PC-3 (cell line): Measurements from ENCODE around the gene NAP1L4.

Source experiments
- EZH2 ChIP-seq: fragments of 300-600 bp; sonication (generic); IDR thresholded peaks from one replicate; pipeline ENCODE4 v1.6.1; 2017; ENCODE audit warnings: antibody characterized with exemption, mild to moderate bottlenecking, low read length; ENCODE audit not compliant: unreplicated experiment
- EZH2phosphoT487 ChIP-seq: fragments of 300-600 bp; sonication (generic); IDR thresholded peaks from 2 replicates; pipeline ENCODE4 v1.6.1; 2018; ENCODE audit warnings: mild to moderate bottlenecking, antibody characterized with exemption, low read length, borderline replicate concordance
- TF ChIP-seq, protein P1 (sequence below): fragments of 300-600 bp; sonication (generic); conservative IDR thresholded peaks from 2 replicates; pipeline ENCODE4 v1.5.1; 2017; ENCODE audit warnings: antibody characterized with exemption, low read depth, mild to moderate bottlenecking, low read length

DNA sequence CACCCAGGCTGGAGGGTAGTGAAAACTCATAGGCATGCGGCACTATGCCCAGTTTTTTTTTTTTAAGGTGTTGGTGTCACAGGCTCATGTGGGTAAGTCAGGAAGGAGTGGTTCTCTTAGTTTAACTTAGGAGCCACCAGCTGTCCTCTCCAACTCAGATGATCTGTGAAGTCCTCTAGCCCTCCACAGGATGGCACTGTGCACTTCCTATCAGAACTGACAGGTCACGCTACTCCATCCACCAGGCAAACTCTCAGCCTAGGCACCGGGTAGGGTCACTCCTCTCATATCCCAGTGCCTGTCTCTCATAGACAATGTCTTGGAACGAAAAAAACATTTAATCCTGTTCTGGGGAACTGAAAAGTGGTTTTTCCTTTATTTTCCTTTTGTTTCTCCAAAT is 16.5 kb downstream of the NAP1L4 start:
- TF ChIP-seq, protein P1, sequence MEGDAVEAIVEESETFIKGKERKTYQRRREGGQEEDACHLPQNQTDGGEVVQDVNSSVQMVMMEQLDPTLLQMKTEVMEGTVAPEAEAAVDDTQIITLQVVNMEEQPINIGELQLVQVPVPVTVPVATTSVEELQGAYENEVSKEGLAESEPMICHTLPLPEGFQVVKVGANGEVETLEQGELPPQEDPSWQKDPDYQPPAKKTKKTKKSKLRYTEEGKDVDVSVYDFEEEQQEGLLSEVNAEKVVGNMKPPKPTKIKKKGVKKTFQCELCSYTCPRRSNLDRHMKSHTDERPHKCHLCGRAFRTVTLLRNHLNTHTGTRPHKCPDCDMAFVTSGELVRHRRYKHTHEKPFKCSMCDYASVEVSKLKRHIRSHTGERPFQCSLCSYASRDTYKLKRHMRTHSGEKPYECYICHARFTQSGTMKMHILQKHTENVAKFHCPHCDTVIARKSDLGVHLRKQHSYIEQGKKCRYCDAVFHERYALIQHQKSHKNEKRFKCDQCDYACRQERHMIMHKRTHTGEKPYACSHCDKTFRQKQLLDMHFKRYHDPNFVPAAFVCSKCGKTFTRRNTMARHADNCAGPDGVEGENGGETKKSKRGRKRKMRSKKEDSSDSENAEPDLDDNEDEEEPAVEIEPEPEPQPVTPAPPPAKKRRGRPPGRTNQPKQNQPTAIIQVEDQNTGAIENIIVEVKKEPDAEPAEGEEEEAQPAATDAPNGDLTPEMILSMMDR, result peak; percentile 59
- TF ChIP-seq EZH2 (no peak), EZH2phosphoT487 (no peak)
